MM.1S (cell line): ENCODE measurements around the gene TFR2.

Source experiments
- DNase-seq: peaks from one replicate; pipeline ENCODE4 v3.0.0-alpha.2; 2015
- H2AFZ ChIP-seq: fragments of 300-600 bp; sonication (generic); 2 replicates; pipeline ENCODE4 v1.6.0; 2016; ENCODE audit warnings: antibody characterized with exemption, low read length
- H3F3A ChIP-seq: fragments of 300-600 bp; sonication (generic); 2 replicates; pipeline ENCODE4 v1.6.1; 2016; ENCODE audit warnings: mild to moderate bottlenecking, antibody characterized with exemption, low read length, moderate library complexity, mixed read lengths; ENCODE audit not compliant: insufficient read depth
- H3K27ac ChIP-seq: fragments of 300-600 bp; sonication (generic); 2 replicates; pipeline ENCODE4 v1.5.1; 2016; ENCODE audit warnings: mild to moderate bottlenecking, low read length
- H3K27me3 ChIP-seq: fragments of 300-600 bp; sonication (generic); replicated peaks from 2 replicates; pipeline ENCODE4 v1.6.0; 2016; ENCODE audit warnings: low read length; ENCODE audit not compliant: insufficient read depth
- H3K36me3 ChIP-seq: fragments of 300-600 bp; sonication (generic); replicated peaks from 2 replicates; pipeline ENCODE4 v1.6.1; 2016; ENCODE audit warnings: mild to moderate bottlenecking, low read length, mixed read lengths; ENCODE audit not compliant: insufficient read depth
- H3K4me1 ChIP-seq: fragments of 300-600 bp; sonication (generic); 2 replicates; pipeline ENCODE4 v1.6.1; 2016; ENCODE audit warnings: low read length, mixed read lengths
- H3K4me2 ChIP-seq: fragments of 300-600 bp; sonication (generic); 2 replicates; pipeline ENCODE4 v1.6.0; 2016; ENCODE audit warnings: low read depth, low read length
- H3K4me3 ChIP-seq: fragments of 300-600 bp; sonication (generic); 2 replicates; pipeline ENCODE4 v1.5.1; 2016; ENCODE audit warnings: low read length, mixed read lengths
- H3K79me2 ChIP-seq: fragments of 300-600 bp; sonication (generic); 2 replicates; pipeline ENCODE4 v1.6.1; 2016; ENCODE audit warnings: mixed run types, low read length, mixed read lengths
- H3K9ac ChIP-seq: fragments of 300-600 bp; sonication (generic); 2 replicates; pipeline ENCODE4 v1.6.1; 2016; ENCODE audit warnings: low read length, mixed read lengths
- H3K9me2 ChIP-seq: fragments of 300-600 bp; sonication (generic); replicated peaks from 2 replicates; pipeline ENCODE4 v1.6.1; 2016; ENCODE audit warnings: mild to moderate bottlenecking, low read length, mixed read lengths; ENCODE audit not compliant: insufficient read depth
- H3K9me3 ChIP-seq: fragments of 300-600 bp; sonication (generic); replicated peaks from 2 replicates; pipeline ENCODE4 v1.6.1; 2016; ENCODE audit warnings: mild to moderate bottlenecking, low read length, mixed read lengths; ENCODE audit not compliant: insufficient read depth
- H4K20me1 ChIP-seq: fragments of 300-600 bp; sonication (generic); 2 replicates; pipeline ENCODE4 v1.6.1; 2016; ENCODE audit warnings: mild to moderate bottlenecking, low read length, moderate library complexity, mixed read lengths; ENCODE audit not compliant: insufficient read depth
- EZH2 ChIP-seq: fragments of 300-600 bp; sonication (generic); optimal IDR thresholded peaks from 2 replicates; pipeline ENCODE3; 2017; ENCODE audit warnings: low read depth, mild to moderate bottlenecking, antibody characterized with exemption, low read length, mixed read lengths
- EZH2phosphoT487 ChIP-seq: fragments of 300-600 bp; sonication (generic); IDR thresholded peaks from 2 replicates; pipeline ENCODE4 v1.6.1; 2018; ENCODE audit warnings: antibody characterized with exemption, low read length
- TF ChIP-seq, protein P1 (sequence below): fragments of 300-600 bp; sonication (generic); IDR thresholded peaks from 2 replicates; pipeline ENCODE4 v1.5.1; 2016; ENCODE audit warnings: antibody characterized with exemption, low read length, mixed read lengths

Gene TFR2

GRCh38 chr7:100687751-100688300, 46.5 kb upstream of the TFR2 start:
- H3K36me3 ChIP-seq, result 0 out of 2 replicates have a peak, but pooled peaks cover 3% of the 10 kb centered on the region
- no peak overlapping the region for H3K9ac ChIP-seq
- H3K27me3 ChIP-seq, result no peaks in the 10 kb centered on the region
- TF ChIP-seq EZH2phosphoT487 (no peak), EZH2 (no peak)
- TF ChIP-seq, protein P1, sequence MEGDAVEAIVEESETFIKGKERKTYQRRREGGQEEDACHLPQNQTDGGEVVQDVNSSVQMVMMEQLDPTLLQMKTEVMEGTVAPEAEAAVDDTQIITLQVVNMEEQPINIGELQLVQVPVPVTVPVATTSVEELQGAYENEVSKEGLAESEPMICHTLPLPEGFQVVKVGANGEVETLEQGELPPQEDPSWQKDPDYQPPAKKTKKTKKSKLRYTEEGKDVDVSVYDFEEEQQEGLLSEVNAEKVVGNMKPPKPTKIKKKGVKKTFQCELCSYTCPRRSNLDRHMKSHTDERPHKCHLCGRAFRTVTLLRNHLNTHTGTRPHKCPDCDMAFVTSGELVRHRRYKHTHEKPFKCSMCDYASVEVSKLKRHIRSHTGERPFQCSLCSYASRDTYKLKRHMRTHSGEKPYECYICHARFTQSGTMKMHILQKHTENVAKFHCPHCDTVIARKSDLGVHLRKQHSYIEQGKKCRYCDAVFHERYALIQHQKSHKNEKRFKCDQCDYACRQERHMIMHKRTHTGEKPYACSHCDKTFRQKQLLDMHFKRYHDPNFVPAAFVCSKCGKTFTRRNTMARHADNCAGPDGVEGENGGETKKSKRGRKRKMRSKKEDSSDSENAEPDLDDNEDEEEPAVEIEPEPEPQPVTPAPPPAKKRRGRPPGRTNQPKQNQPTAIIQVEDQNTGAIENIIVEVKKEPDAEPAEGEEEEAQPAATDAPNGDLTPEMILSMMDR, result no peak
- H3K27ac ChIP-seq, result no peak overlapping the region
- H3K9me3 ChIP-seq, result no peaks in the 10 kb centered on the region
- H3F3A ChIP-seq, result no peaks in the 10 kb centered on the region
- DNase-seq, result no peak
- no peak overlapping the region for H2AFZ ChIP-seq
- no peak overlapping the region for H3K4me2 ChIP-seq
- peaks cover 10% of the 10 kb centered on the region for H3K4me1 ChIP-seq
- peaks cover 4% of the 10 kb centered on the region; the same call in 1 of the 2 replicates for H4K20me1 ChIP-seq
- H3K9me2 ChIP-seq, result no peaks in the 10 kb centered on the region
- H3K4me3 ChIP-seq, result no peak overlapping the region
- peaks cover 45% of the 10 kb centered on the region for H3K79me2 ChIP-seq

DNA sequence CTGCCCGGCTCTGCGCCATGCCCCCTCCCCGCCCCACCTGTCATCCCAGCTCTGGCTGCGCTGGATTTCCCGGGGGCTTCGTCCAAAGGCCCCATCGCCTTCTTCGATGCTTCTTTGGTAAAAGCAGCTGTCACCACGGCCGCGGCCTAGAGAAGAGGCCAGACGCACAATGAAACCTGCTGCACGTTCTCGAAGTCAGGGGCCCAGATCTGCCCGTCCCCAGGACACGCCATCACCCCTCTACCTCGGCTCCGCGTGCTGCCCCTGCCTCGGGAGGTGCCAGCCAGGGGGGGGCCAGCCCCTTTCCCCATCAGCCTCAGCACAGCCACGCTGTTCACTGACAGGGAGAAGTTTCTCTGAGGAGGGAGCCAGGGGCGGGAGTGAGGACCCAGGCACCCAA, 45.9 kb upstream of the TFR2 start:
- H3K27ac ChIP-seq, result no peak overlapping the region
- TF ChIP-seq EZH2 (no peak), EZH2phosphoT487 (no peak)
- TF ChIP-seq, protein P1, result no peak
- no peak overlapping the region for H3K9ac ChIP-seq
- peaks cover 40% of the 10 kb centered on the region for H3K79me2 ChIP-seq
- no peaks in the 10 kb centered on the region for H3K27me3 ChIP-seq
- 0 out of 2 replicates have a peak, but pooled peaks cover 3% of the 10 kb centered on the region for H3K36me3 ChIP-seq
- no peak overlapping the region for H3K4me3 ChIP-seq
- H3K4me2 ChIP-seq, result no peak overlapping the region
- DNase-seq, result no peak
- H3K4me1 ChIP-seq, result peaks cover 6% of the 10 kb centered on the region
- H3F3A ChIP-seq, result no peaks in the 10 kb centered on the region
- H3K9me2 ChIP-seq, result no peaks in the 10 kb centered on the region
- no peaks in the 10 kb centered on the region for H3K9me3 ChIP-seq
- H4K20me1 ChIP-seq, result peaks cover 4% of the 10 kb centered on the region; the same call in 1 of the 2 replicates
- no peak overlapping the region for H2AFZ ChIP-seq

- TF ChIP-seq EZH2 (no peak), EZH2phosphoT487 (no peak)
- TF ChIP-seq, protein P1, result no peak
- Histone ChIP-seq H3F3A (no peaks in the 10 kb centered on the region), H3K27ac (no peak overlapping the region), H3K9me2 (no peaks in the 10 kb centered on the region), H3K4me2 (no peak overlapping the region), H4K20me1 (peaks cover 4% of the 10 kb centered on the region; the same call in 1 of the 2 replicates), H3K79me2 (peaks cover 35% of the 10 kb centered on the region), H3K9me3 (no peaks in the 10 kb centered on the region), H3K36me3 (0 out of 2 replicates have a peak, but pooled peaks cover 3% of the 10 kb centered on the region), H3K4me3 (no peak overlapping the region), H3K4me1 (peaks cover 1% of the 10 kb centered on the region; the same call in 1 of the 2 replicates), H3K27me3 (no peaks in the 10 kb centered on the region), H2AFZ (no peak overlapping the region), H3K9ac (no peak overlapping the region)
- DNase-seq, result no peak
Observed at GRCh38 chr7:100686822-100687211, 45.5 kb upstream of the TFR2 start.
